Stimulated activated CD8-positive, alpha-beta memory T cell treated with anti-CD3 and anti-CD28 coated beads, Interleukin-15, amount 100 ng/mL, for 48 hours (primary cell): ENCODE data around the gene RAB11FIP4.
A peak's percentile ranks its signal among the peaks of the same experiment; 100 is the strongest.

Experiments
- DNase-seq, 2 donors: peaks; one replicate each; pipeline ENCODE4 v3.0.0-alpha.2; 2020; ENCODE audit warnings: low read depth in 2 of 2

Gene RAB11FIP4

GRCh38 chr17:31387438-31387837 is 4.0 kb upstream of the RAB11FIP4 start:
- DNase-seq = no peak

GRCh38 chr17:31388351-31388750 is 3.1 kb upstream of the RAB11FIP4 start:
- DNase-seq = no peak

- DNase-seq = peak in 1 of 2 donors; percentile 32
These were observed 2.5 kb upstream of the RAB11FIP4 start for GRCh38 chr17:31388770-31389656.

GRCh38 chr17:31389657-31390381 is 1.7 kb upstream of the RAB11FIP4 start:
- DNase-seq = no peak

GRCh38 chr17:31390426-31390747 is 1.1 kb upstream of the RAB11FIP4 start:
- DNase-seq = no peak

GRCh38 chr17:31390748-31391495 is 553 bp upstream of the RAB11FIP4 start:
- no peak for DNase-seq

GRCh38 chr17:31392002-31392855 is 754 bp downstream of the RAB11FIP4 start:
- DNase-seq = no peak

GRCh38 chr17:31392856-31393748 is 1.6 kb downstream of the RAB11FIP4 start:
- DNase-seq = no peak

GRCh38 chr17:31393749-31394146 is 2.3 kb downstream of the RAB11FIP4 start:
- no peak for DNase-seq

- DNase-seq = no peak
These were observed 3.1 kb downstream of the RAB11FIP4 start for GRCh38 chr17:31394544-31394943.

- no peak for DNase-seq
These were observed 5.9 kb downstream of the RAB11FIP4 start for GRCh38 chr17:31397256-31397939.

GRCh38 chr17:31398381-31399311 is 7.2 kb downstream of the RAB11FIP4 start:
- no peak for DNase-seq

- DNase-seq = no peak
These were observed 9.0 kb downstream of the RAB11FIP4 start for GRCh38 chr17:31400481-31400950.

- DNase-seq = no peak
These were observed 10.2 kb downstream of the RAB11FIP4 start for GRCh38 chr17:31401456-31402254.

- DNase-seq = no peak
These were observed 12.8 kb downstream of the RAB11FIP4 start for GRCh38 chr17:31404028-31404949.

- DNase-seq = no peak
These were observed 14.5 kb downstream of the RAB11FIP4 start for GRCh38 chr17:31405890-31406371.
